ENCODE measurements around the gene EXOSC3. TPM values are rescaled to one million over a fixed set of nuclear protein-coding genes. Genes with fewer than 3 reads are reported as not detected.

Gene EXOSC3
- polyA plus RNA-seq, 1 donor (not counting 4 experiments of a cell fraction or from before 2014, with no cell fraction given): 48.8 TPM

GRCh38 chr9:37745970-37746369, 38.9 kb downstream of the EXOSC3 start:
- no peak overlapping the region for H3K4me2 ChIP-seq (ENCODE audit: control insufficient read depth, extremely low read depth, insufficient read depth, low read depth, low read length)
- H3K9me1 ChIP-seq (ENCODE audit: control insufficient read depth, extremely low read depth, insufficient read depth, low read length): no peaks in the 10 kb centered on the region
- no peak overlapping the region for H2AFZ ChIP-seq (ENCODE audit: control insufficient read depth, low read length)
- H3K4me3 ChIP-seq (ENCODE audit: control insufficient read depth in 2 of 3, extremely low read depth in 1 of 3, insufficient read depth in 2 of 3, low read depth in 1 of 3, low read length in 3 of 3): no peak overlapping the region
- no peaks in the 10 kb centered on the region for H4K20me1 ChIP-seq (ENCODE audit: control insufficient read depth, extremely low read depth, insufficient read depth, low read length)
- no peaks in the 10 kb centered on the region for H3K36me3 ChIP-seq (ENCODE audit: control insufficient read depth in 2 of 2, extremely low read depth in 1 of 2, insufficient read depth in 2 of 2, low read length in 2 of 2)
- FAIRE-seq (no peak), DNase-seq (ENCODE audit: low read depth, low spot score) (no peak)
- H3K79me2 ChIP-seq (ENCODE audit: control insufficient read depth, insufficient read depth, low read length): no peaks in the 10 kb centered on the region
- H3K9me3 ChIP-seq (ENCODE audit: control insufficient read depth, low read depth, low read length): no peaks in the 10 kb centered on the region
- TF ChIP-seq EZH2 (IDR thresholded peaks at IDR 0.05; ENCODE audit: low read length) (no peak), CTCF (optimal IDR thresholded peaks at IDR 0.05 in 1 of 3, IDR thresholded peaks at IDR 0.05 in 1 of 3, conservative IDR thresholded peaks at IDR 0.05 in 1 of 3; ENCODE audit: extremely low read depth in 1 of 3, insufficient read depth in 2 of 3, low read length in 3 of 3) (no peak)
- H3K4me1 ChIP-seq (ENCODE audit: control insufficient read depth, extremely low read depth, insufficient read depth, low read length): no peaks in the 10 kb centered on the region
- dilution Hi-C loops (cut with MboI; ENCODE audit: extremely low pct_ligation_motif_present, low sequenced_read_pairs): no loop called here
- H3K27ac ChIP-seq (ENCODE audit: control insufficient read depth, insufficient read depth, low read length): no peak overlapping the region
- H3K27me3 ChIP-seq (ENCODE audit: control insufficient read depth, extremely low read depth, insufficient read depth, low read length): peaks cover 10% of the 10 kb centered on the region
- H3K9ac ChIP-seq (ENCODE audit: control insufficient read depth, extremely low read depth, insufficient read depth, low read length): no peak overlapping the region

- H3K27ac ChIP-seq (ENCODE audit: control insufficient read depth, insufficient read depth, low read length): no peak overlapping the region
- H3K79me2 ChIP-seq (ENCODE audit: control insufficient read depth, insufficient read depth, low read length): no peaks in the 10 kb centered on the region
- H3K9me3 ChIP-seq (ENCODE audit: control insufficient read depth, low read depth, low read length): no peaks in the 10 kb centered on the region
- FAIRE-seq: no peak
- no peaks in the 10 kb centered on the region for H3K4me1 ChIP-seq (ENCODE audit: control insufficient read depth, extremely low read depth, insufficient read depth, low read length)
- H2AFZ ChIP-seq (ENCODE audit: control insufficient read depth, low read length): no peak overlapping the region
- H3K4me2 ChIP-seq (ENCODE audit: control insufficient read depth, extremely low read depth, insufficient read depth, low read depth, low read length): no peak overlapping the region
- no peak for DNase-seq (ENCODE audit: low read depth, low spot score)
- H4K20me1 ChIP-seq (ENCODE audit: control insufficient read depth, extremely low read depth, insufficient read depth, low read length): no peaks in the 10 kb centered on the region
- peaks cover 9% of the 10 kb centered on the region for H3K27me3 ChIP-seq (ENCODE audit: control insufficient read depth, extremely low read depth, insufficient read depth, low read length)
- H3K9ac ChIP-seq (ENCODE audit: control insufficient read depth, extremely low read depth, insufficient read depth, low read length): no peak overlapping the region
- H3K36me3 ChIP-seq (ENCODE audit: control insufficient read depth in 2 of 2, extremely low read depth in 1 of 2, insufficient read depth in 2 of 2, low read length in 2 of 2): no peaks in the 10 kb centered on the region
- TF ChIP-seq EZH2 (IDR thresholded peaks at IDR 0.05; ENCODE audit: low read length) (no peak), CTCF (optimal IDR thresholded peaks at IDR 0.05 in 1 of 3, IDR thresholded peaks at IDR 0.05 in 1 of 3, conservative IDR thresholded peaks at IDR 0.05 in 1 of 3; ENCODE audit: extremely low read depth in 1 of 3, insufficient read depth in 2 of 3, low read length in 3 of 3) (no peak)
- dilution Hi-C loops (cut with MboI; ENCODE audit: extremely low pct_ligation_motif_present, low sequenced_read_pairs): no loop called here
- H3K9me1 ChIP-seq (ENCODE audit: control insufficient read depth, extremely low read depth, insufficient read depth, low read length): no peaks in the 10 kb centered on the region
- H3K4me3 ChIP-seq (ENCODE audit: control insufficient read depth in 2 of 3, extremely low read depth in 1 of 3, insufficient read depth in 2 of 3, low read depth in 1 of 3, low read length in 3 of 3): no peak overlapping the region
Measured at GRCh38 chr9:37740631-37741328, 44.1 kb downstream of the EXOSC3 start.

Data from keratinocyte (primary cell).